CD4-positive, alpha-beta T cell treated with Interleukin-15 for 1 hour (primary cell): ENCODE results near the gene CYBB.

Experiments used
- DNase-seq: peaks from one replicate; pipeline ENCODE4 v3.0.0-alpha.2; 2020

CYBB gene

GRCh38 chrX:37786624-37787422 is 7.0 kb downstream of the CYBB start:
- no peak for DNase-seq

GRCh38 chrX:37787423-37787869 is 7.6 kb downstream of the CYBB start:
- DNase-seq, result peak; percentile 18

GRCh38 chrX:37796310-37796709 is 16.5 kb downstream of the CYBB start:
- no peak for DNase-seq

- peak; percentile 66 for DNase-seq
Observed at GRCh38 chrX:37796805-37797204, 16.9 kb downstream of the CYBB start.

GRCh38 chrX:37799936-37800335 is 20.1 kb downstream of the CYBB start:
- no peak for DNase-seq

- no peak for DNase-seq
Observed at GRCh38 chrX:37800717-37801116, 20.9 kb downstream of the CYBB start.

- no peak for DNase-seq
Observed at GRCh38 chrX:37802028-37802427, 22.2 kb downstream of the CYBB start.

GRCh38 chrX:37803057-37803456 is 23.2 kb downstream of the CYBB start:
- no peak for DNase-seq

- DNase-seq, result no peak
Observed at GRCh38 chrX:37809970-37810369, 30.1 kb downstream of the CYBB start.

GRCh38 chrX:37812110-37812509 is 32.3 kb downstream of the CYBB start:
- DNase-seq, result no peak

GRCh38 chrX:37813570-37813969 is 33.7 kb downstream of the CYBB start:
- no peak for DNase-seq

- DNase-seq, result no peak
Observed at GRCh38 chrX:37815366-37815765, 35.5 kb downstream of the CYBB start.

GRCh38 chrX:37816766-37817165 is 36.9 kb downstream of the CYBB start:
- DNase-seq, result no peak

- no peak for DNase-seq
Observed at GRCh38 chrX:37817176-37817575, 37.3 kb downstream of the CYBB start.

GRCh38 chrX:37817579-37817978 is 37.7 kb downstream of the CYBB start:
- no peak for DNase-seq

GRCh38 chrX:37818031-37818430 is 38.2 kb downstream of the CYBB start:
- peak; percentile 31 for DNase-seq

- no peak for DNase-seq
Observed at GRCh38 chrX:37820646-37821045, 40.8 kb downstream of the CYBB start.

GRCh38 chrX:37824491-37825214 is 44.8 kb downstream of the CYBB start:
- DNase-seq, result no peak

GRCh38 chrX:37825215-37825842 is 45.5 kb downstream of the CYBB start:
- peak; percentile 49 for DNase-seq

GRCh38 chrX:37829721-37830120 is 49.9 kb downstream of the CYBB start:
- DNase-seq, result no peak

GRCh38 chrX:37830371-37830770 is 50.5 kb downstream of the CYBB start:
- no peak for DNase-seq

- no peak for DNase-seq
Observed at GRCh38 chrX:37834937-37835336, 55.1 kb downstream of the CYBB start.

GRCh38 chrX:37840931-37841330 is 61.1 kb downstream of the CYBB start:
- DNase-seq, result no peak

GRCh38 chrX:37844622-37845021 is 64.8 kb downstream of the CYBB start:
- DNase-seq, result no peak
